GM21737 (cell line): Measurements from ENCODE around the gene HOXB1.

ENCODE experiments used
- ATAC-seq: cut with Tn5 transposase; IDR thresholded peaks from one replicate; pipeline ENCODE4 v1.9.1; 2021; ENCODE audit warnings: mild to moderate bottlenecking, moderate library complexity; ENCODE audit not compliant: unreplicated experiment

HOXB1 gene

GRCh38 chr17:48555258-48556228, 24.7 kb upstream of the HOXB1 start:
- no peak for ATAC-seq

DNA sequence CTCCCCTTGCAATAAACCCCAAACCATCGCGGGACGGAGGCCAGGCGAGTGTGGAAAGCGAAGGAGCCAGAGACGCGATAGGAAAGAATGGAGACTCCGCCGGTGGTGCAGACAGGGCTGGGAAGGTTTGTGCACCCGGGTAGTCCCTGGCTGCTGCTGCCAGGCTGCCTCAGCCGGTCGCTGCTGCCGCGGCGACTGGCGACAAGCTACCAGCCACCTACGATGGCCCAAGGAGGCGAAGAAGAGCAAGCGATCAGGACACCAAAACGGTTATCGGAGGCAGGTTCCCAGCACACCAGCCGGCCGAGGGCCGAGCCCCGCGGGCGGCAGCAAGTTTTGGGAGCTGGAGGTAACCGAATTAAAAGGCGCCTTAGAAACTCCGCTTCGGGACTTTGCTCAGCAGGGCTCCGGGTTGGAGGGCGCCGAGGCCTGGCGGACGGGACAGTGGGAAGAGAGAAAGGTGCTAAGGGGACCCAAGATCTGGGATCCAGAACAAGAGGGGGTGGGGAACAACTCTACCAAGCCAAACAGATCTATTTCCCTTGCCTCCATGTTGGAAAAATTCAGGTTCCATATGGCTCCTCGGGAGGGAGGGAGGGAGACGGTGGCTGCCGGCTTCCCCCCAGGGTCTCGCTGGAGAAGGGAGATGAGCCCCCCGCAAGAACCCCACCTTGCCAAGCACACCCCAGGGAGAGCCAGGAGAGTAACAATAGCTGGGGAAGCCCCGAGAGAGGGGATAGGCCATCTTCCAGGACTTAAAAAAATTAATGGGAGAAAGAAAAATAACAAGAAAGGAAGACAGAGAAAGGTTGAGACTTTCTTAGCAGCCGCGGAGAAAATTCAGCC, 23.8 kb upstream of the HOXB1 start:
- ATAC-seq: no peak

DNA sequence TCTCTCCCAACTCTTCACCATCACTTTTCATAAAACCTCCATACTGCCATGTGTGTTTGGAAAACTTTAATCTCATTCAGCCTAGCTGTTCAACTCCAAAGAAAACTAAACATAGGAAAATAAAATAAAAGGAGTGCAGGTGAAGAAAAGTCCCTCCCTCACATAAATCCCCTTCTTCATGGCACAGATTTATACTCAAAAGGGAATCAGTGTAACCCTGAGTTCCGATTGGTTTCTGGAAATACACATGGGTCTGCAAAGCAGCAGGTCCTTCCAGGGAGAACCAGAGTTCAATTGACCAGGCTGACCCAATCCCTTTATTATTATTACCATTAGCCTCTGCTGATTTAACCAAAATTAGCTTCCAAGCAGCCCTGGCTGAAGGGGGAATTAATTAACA, 23.0 kb upstream of the HOXB1 start:
- ATAC-seq: no peak

DNA sequence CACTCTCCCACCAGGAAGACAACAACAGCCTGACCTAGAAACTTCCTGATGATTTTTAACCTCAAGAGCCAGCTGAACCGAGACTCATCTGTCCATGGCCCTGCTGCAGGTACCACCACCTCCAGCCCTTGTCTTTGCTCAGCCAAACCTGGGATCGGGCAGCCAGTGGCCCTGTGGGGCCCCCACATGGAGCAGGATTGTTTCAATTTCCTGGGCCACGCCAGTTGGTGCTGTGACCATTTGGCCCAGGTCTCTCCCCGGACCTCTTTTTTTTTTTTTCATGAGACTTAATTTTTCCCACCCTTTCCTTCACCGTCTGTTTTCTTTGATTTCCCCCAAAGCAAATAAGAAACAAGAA, 22.4 kb upstream of the HOXB1 start:
- ATAC-seq: no peak

- no peak for ATAC-seq
Observed at GRCh38 chr17:48552466-48553189, 21.8 kb upstream of the HOXB1 start.

DNA sequence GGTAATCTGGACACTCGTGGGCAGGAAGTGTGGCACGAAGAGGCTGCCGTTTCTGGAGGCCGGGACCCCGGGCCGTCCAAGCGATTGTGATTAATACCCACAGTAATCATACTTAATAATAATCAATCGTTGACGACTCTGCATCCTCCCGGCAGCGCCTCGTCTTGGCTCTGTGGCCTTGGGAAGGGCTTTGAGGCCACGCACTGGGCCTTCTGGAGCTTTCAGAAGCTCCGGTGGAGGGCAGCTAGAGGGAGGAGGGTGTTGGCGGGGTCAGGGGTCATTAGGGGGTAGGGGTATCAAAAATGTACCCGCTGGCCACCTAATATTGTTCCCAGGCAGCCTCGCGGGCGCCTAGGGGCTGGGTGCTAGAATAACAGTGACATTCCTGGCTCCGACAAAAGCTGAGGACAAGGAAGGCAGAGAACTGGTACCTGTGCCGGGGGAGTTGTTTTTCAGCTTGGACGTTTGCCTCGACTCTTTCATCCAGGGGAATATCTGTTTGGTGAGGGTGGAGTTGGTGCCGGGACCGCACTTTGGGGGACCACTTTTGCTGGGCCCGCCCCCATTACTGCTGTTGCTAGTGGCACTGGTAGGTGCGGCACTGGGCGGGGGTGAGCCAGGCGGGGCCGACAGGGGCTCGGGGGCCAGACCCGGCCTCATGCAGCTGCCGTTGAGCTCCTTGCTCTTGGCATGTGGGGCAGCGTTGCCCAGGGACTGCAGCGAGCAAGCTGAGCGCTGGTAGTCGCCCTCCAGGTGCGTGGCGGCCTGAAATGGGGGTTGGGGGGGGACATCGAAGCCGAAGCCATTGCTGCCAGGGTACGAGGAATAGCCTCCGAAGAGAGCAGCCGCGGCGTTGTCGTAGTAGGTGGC, 21.0 kb upstream of the HOXB1 start:
- no peak for ATAC-seq

- ATAC-seq: no peak
Observed at GRCh38 chr17:48551214-48551555, 20.4 kb upstream of the HOXB1 start.

DNA sequence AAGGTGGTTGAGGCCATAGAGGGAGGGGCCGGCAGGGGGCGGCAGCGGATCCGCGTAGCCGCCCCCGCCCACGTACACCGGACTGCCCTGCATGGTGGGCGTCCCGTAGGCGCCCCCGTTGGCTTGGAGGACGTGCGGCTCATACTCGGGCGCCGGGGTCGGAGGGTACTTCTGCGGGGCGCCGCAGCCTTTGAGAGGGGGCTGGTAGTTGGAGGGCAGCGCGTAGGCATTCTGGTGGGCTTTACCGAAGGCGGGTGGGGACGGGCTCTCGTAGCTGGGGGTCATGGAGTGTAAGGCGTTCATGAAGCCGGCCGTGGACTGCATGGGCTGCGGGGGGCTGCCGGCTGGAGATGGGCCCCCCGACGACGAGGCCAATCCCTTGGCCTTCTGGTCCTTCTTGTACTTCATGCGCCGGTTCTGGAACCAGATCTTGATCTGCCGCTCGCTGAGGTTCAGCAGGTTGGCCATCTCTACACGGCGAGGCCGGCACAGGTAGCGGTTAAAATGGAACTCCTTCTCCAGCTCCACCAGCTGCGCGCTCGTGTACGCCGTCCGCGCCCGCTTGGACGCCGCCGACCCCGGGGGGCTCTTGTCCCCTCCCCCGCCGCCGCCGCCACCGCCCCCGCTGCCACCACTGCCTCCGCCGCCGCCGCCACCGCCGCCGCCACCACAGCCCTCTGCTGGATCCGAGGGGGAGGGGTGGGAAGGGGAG, 19.8 kb upstream of the HOXB1 start:
- no peak for ATAC-seq

GRCh38 chr17:48549914-48550501, 19.2 kb upstream of the HOXB1 start:
- ATAC-seq: no peak

DNA sequence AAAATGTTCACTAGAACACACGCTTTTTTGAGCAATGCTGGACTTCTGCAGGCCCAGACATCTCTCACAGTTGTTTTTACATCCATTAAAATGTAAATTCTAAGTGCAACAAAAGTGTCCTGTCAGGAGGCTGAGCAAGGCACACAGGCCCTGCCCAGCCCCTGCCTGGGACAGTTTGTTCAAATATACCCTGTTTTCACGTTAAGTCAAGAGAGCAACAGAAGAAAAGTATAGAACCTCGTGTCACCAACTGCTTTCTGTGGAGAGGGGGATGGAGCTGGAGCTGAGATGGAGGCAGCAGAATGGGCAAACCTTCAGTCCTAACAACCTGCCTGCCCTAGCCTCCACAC, 18.4 kb upstream of the HOXB1 start:
- no peak for ATAC-seq

DNA sequence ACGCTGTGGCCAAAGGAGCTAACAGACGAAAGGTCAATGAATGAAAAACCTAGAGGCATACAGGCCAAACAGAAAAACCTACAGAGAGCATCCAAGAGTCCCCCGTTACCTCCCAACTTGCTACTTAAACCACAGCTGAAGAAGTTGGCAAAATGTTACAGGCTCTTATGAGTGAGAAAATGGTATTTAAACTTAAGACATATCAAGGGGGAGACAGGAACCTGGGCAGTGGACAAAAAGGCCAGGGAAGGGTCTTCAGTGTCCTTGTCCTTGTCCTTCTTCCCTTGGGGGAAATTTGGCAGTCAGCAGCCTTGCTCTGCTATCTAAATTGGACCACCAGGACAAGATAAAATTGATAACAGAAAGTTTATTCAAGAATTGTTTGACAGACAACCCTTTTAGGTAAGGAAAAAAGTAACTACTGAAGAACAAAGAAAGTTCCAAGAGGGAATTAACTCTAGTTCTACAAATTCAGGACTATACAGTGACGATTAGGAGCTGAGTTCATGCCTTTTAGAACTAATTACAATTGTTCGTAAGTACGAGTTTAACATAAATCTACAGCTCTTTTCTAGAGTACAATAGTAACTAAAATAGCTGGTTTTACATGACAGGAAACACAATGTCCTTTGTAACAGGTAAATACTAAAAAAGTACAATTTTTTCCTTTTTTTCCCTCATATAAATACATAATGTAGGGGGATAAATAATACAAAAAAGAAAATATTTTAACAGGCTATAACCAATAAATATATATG, 17.9 kb upstream of the HOXB1 start:
- no peak for ATAC-seq

DNA sequence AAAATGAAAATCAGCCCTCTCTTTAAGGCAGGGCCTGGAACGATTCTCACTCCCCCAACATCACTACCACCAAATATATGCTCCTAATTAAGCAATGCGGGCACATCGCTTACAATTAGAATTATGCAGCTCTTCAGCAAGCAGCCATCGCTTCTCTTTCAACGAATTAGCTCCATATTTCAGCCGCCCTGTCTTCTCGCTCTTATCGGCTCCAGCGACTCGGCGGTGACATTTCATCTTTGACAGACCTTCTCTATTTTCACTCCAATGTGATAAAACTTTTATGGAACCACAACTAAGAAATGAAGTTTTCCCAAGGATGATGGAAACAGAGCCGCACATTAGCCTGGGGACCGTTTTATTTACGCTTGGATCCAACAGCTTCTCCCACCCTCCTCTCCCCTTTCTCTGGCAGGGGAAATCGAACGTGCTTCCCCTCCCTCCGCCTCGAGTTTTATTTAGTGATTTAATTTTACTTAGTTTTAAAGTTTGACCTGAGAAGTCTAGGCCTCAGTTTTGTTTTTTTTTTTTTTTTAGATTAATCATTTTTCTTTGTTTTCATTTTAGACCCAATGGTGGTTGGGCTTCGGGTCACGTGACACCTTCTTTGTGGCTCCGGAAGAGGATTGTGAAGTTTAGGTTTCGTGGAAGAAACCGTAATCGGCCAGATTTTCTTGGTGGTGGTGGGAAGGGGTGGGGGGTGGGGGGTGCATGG, 17.2 kb upstream of the HOXB1 start:
- no peak for ATAC-seq

DNA sequence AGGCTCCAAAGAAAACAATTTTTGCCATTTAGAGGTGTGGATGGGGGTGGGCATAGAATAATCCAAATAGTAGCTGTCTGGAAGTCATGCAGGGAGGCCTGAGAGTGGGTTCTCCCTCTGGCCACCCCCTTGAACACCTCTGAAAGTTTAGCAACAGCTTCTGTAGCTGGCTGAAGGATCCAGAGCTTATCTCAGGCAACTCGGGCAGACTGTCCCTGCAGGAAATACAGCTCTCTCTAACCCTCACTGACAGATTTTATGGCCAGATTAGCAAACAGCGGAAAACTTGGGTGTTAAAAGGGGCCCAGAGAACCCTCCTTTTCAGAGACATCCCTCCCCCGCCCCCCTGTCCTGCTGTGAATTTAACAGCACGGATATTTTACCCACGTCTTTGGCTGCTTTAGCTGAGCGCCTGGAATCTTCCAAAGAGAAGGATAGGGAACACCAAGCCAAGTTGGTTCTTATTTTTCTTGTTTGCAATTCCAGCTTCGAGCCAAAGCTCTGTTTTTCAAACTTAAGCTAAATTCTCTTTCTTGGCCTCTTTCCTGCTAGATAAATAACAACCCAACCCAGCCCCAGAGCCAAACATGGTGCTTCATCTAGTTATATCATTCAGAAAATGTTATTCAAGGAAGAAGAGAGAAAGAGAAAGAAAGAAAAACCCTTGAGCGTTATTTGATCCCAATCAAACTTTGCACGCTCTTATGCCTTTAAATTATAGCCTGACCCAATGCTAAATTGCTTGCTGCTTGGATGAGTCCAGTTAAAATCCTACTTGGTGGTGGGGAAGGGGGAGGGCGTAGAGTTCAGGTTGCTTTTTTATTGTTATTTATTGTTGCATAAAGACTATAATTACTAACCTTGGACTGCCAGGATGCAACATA, 16.4 kb upstream of the HOXB1 start:
- ATAC-seq: no peak

DNA sequence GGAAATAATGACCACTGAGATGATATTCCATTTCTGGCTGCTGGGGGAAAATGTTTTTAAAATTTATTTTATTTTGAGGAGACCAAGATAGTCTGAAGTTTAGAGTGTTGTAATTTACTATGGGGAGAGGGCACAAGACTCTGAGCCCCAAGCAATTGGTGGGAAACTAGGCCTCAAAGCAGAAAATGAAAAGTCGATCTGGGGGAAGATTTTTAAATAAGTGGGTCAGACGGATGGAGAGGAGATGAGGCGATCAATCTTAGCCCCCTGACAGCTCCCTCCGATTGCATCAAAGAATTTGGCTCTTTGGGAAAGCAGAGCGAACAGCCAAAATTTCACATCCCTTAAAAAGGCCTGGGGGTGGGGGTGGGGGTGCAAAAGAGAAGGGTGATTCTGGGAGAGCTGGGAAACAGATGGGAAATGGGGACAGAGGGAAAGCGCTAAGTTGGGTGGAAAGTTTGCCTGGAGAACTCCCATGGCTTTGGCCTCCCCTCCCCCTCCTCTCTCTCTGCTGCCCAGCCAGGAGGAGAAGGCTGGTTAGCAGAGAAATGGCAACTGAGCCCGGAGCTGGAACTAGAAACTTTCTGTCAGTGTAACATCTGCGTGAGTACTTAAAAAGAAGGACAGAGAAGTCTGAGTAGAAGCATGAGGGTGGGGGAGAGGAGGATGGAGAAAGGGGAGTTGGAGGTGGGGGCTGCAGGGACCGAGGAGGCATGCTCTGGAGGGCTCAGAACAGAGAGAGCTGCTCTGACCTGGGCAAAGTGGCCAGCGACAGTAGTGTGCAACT, 15.5 kb upstream of the HOXB1 start:
- ATAC-seq: no peak

GRCh38 chr17:48545539-48545938, 14.7 kb upstream of the HOXB1 start:
- no peak for ATAC-seq

- ATAC-seq: no peak
Observed at GRCh38 chr17:48545022-48545375, 14.2 kb upstream of the HOXB1 start, which contains the start of gene HOXB2. HOXB2 (minus strand) TSS chr17:48545109; CDS start chr17:48544911, 198 bp downstream.
